HCEC 1CT (cell line): ENCODE results near the gene ZFP57.
A peak's percentile ranks its signal among the peaks of the same experiment; 100 is the strongest.

ENCODE experiments used
- DNase-seq: peaks from one replicate; pipeline ENCODE4 v3.0.0-alpha.2; 2017

The ZFP57 gene

GRCh38 chr6:29651413-29652197 lies 29.3 kb downstream of the ZFP57 start:
- peak; percentile 49 for DNase-seq

- peak; percentile 95 for DNase-seq
Observed at GRCh38 chr6:29649701-29650673, 31.0 kb downstream of the ZFP57 start.

- peak; percentile 49 for DNase-seq
Observed at GRCh38 chr6:29647927-29648642, 32.9 kb downstream of the ZFP57 start.

- DNase-seq, result no peak
Observed at GRCh38 chr6:29641430-29642148, 39.4 kb downstream of the ZFP57 start.

GRCh38 chr6:29637247-29637646 lies 43.7 kb downstream of the ZFP57 start:
- DNase-seq, result no peak

GRCh38 chr6:29633534-29633905 lies 47.4 kb downstream of the ZFP57 start:
- no peak for DNase-seq

- peak; percentile 89 for DNase-seq
Observed at GRCh38 chr6:29632789-29633533, 48.0 kb downstream of the ZFP57 start, which contains the start of gene GABBR1. GABBR1 (minus strand) TSS chr6:29633183; CDS start chr6:29632385, 798 bp downstream.

GRCh38 chr6:29631860-29632731 lies 48.9 kb downstream of the ZFP57 start:
- DNase-seq, result peak; percentile 49

GRCh38 chr6:29631209-29631810 lies 49.6 kb downstream of the ZFP57 start:
- no peak for DNase-seq

- DNase-seq, result no peak
Observed at GRCh38 chr6:29630315-29630714, 50.6 kb downstream of the ZFP57 start.

GRCh38 chr6:29629571-29629970 lies 51.4 kb downstream of the ZFP57 start:
- DNase-seq, result no peak

GRCh38 chr6:29628419-29629281 lies 52.3 kb downstream of the ZFP57 start:
- DNase-seq, result peak; percentile 82

GRCh38 chr6:29627755-29628418 lies 53.1 kb downstream of the ZFP57 start:
- DNase-seq, result peak; percentile 82

- DNase-seq, result no peak
Observed at GRCh38 chr6:29626948-29627754, 53.8 kb downstream of the ZFP57 start.

- no peak for DNase-seq
Observed at GRCh38 chr6:29625337-29625930, 55.5 kb downstream of the ZFP57 start.

- DNase-seq, result no peak
Observed at GRCh38 chr6:29624520-29624961, 56.4 kb downstream of the ZFP57 start.
